RWPE2 (cell line): ENCODE data around the gene FETUB.

Source experiments
- ATAC-seq: fragments of 200-7000 bp; cut with Tn5 transposase; 3 replicates; pipeline ENCODE4 v1.9.1; 2021; ENCODE audit warnings: low read depth
- DNase-seq: peaks from one replicate; pipeline ENCODE4 v3.0.0-alpha.2; 2020; ENCODE audit warnings: low spot score
- H3K27ac ChIP-seq: fragments of 450-650 bp; 2 replicates; pipeline ENCODE4 v1.5.1; 2017; ENCODE audit warnings: mild to moderate bottlenecking; ENCODE audit not compliant: poor library complexity, severe bottlenecking
- H3K27me3 ChIP-seq: fragments of 250-450 bp; sonication (Bioruptor Pico); 2 replicates; pipeline ENCODE4 v1.5.1; 2021; ENCODE audit warnings: mild to moderate bottlenecking, moderate library complexity; ENCODE audit not compliant: insufficient read depth, poor library complexity, severe bottlenecking
- H3K36me3 ChIP-seq: fragments of 250-450 bp; sonication (Bioruptor Pico); 2 replicates; pipeline ENCODE4 v1.5.1; 2020; ENCODE audit warnings: low read depth, mild to moderate bottlenecking, moderate library complexity
- H3K4me1 ChIP-seq: fragments of 250-450 bp; sonication (Bioruptor Pico); 2 replicates; pipeline ENCODE4 v1.5.1; 2021; ENCODE audit warnings: mild to moderate bottlenecking, moderate library complexity; ENCODE audit not compliant: insufficient read depth, poor library complexity, severe bottlenecking
- H3K4me3 ChIP-seq: fragments of 250-450 bp; sonication (Bioruptor Pico); 2 replicates; pipeline ENCODE4 v1.5.1; 2021; ENCODE audit warnings: mild to moderate bottlenecking, moderate library complexity; ENCODE audit not compliant: severe bottlenecking
- H3K9me3 ChIP-seq: fragments of 250-450 bp; sonication (Bioruptor Pico); 2 replicates; pipeline ENCODE4 v1.5.1; 2021; ENCODE audit warnings: mild to moderate bottlenecking, moderate library complexity; ENCODE audit not compliant: severe bottlenecking
- CTCF ChIP-seq: fragments of 450-650 bp; IDR thresholded peaks from one replicate; pipeline ENCODE4 v1.5.1; 2017; ENCODE audit warnings: mild to moderate bottlenecking, moderate library complexity; ENCODE audit not compliant: poor library complexity, severe bottlenecking

FETUB gene

GRCh38 chr3:186612721-186613636 is 27.2 kb upstream of the FETUB start, which contains the start of gene AHSG:
Gene AHSG, plus strand, starts transcription at chr3:186613060. Its CDS starts 82 bp downstream, at chr3:186613142.
- no peaks in the 10 kb centered on the region for H3K9me3 ChIP-seq
- peaks cover 7% of the 10 kb centered on the region for H3K4me1 ChIP-seq
- no peak for DNase-seq
- no peak within 1 kb of the TSS for H3K4me3 ChIP-seq
- H3K27me3 ChIP-seq: no peaks in the 10 kb centered on the region
- no peak for TF ChIP-seq CTCF
- H3K27ac ChIP-seq: no peak within 1 kb of the TSS
- ATAC-seq: no peak
- no peaks in the 10 kb centered on the region for H3K36me3 ChIP-seq

GRCh38 chr3:186613637-186614265 is 26.4 kb upstream of the FETUB start:
- Histone ChIP-seq H3K27ac (no peak overlapping the region), H3K4me1 (peaks cover 7% of the 10 kb centered on the region), H3K36me3 (no peaks in the 10 kb centered on the region), H3K27me3 (no peaks in the 10 kb centered on the region), H3K9me3 (no peaks in the 10 kb centered on the region), H3K4me3 (no peak overlapping the region)
- TF ChIP-seq CTCF: no peak
- ATAC-seq (no peak), DNase-seq (no peak)

GRCh38 chr3:186614266-186614596 is 26.0 kb upstream of the FETUB start:
- no peak for DNase-seq
- no peak for ATAC-seq
- Histone ChIP-seq H3K9me3 (no peaks in the 10 kb centered on the region), H3K27ac (no peak overlapping the region), H3K36me3 (no peaks in the 10 kb centered on the region), H3K4me3 (no peak overlapping the region), H3K27me3 (no peaks in the 10 kb centered on the region), H3K4me1 (peaks cover 7% of the 10 kb centered on the region)
- TF ChIP-seq CTCF: no peak

- no peak for DNase-seq
- ATAC-seq: 0 out of 3 replicates have a peak, but pooled peaks have one; percentile 40
- H3K27ac ChIP-seq: no peak overlapping the region
- no peaks in the 10 kb centered on the region for H3K36me3 ChIP-seq
- H3K4me3 ChIP-seq: no peak overlapping the region
- H3K4me1 ChIP-seq: peaks cover 7% of the 10 kb centered on the region
- H3K9me3 ChIP-seq: no peaks in the 10 kb centered on the region
- H3K27me3 ChIP-seq: no peaks in the 10 kb centered on the region
- peak; percentile 96 for TF ChIP-seq CTCF
Observed at GRCh38 chr3:186614597-186615483, 25.4 kb upstream of the FETUB start.
